ENCODE data around the gene CAMTA1.

DNA sequence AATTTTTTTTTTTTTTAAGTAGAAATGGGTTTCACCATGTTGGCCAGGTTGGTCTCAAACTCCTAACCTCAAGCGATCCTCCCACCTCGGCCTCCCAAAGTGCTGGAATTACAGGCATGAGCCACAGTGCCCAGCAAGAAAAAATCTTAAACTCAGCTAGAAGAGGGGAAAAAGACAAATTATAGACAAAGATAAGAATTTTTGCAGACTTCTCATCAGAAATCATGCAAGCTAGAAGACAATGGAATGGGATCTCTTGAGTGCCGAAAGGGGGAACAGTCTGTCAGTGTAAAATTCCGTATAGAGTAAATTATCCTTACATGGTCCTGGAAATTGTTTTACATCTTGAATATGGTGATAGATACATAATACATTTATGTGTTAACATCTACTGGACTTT lies 294.4 kb downstream of the CAMTA1 start:
- TF ChIP-seq, protein P1, sequence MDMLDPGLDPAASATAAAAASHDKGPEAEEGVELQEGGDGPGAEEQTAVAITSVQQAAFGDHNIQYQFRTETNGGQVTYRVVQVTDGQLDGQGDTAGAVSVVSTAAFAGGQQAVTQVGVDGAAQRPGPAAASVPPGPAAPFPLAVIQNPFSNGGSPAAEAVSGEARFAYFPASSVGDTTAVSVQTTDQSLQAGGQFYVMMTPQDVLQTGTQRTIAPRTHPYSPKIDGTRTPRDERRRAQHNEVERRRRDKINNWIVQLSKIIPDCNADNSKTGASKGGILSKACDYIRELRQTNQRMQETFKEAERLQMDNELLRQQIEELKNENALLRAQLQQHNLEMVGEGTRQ (IDR thresholded peaks at IDR 0.05; ENCODE audit: borderline replicate concordance, low read depth, low read length): no peak
- TF ChIP-seq, protein P2, sequence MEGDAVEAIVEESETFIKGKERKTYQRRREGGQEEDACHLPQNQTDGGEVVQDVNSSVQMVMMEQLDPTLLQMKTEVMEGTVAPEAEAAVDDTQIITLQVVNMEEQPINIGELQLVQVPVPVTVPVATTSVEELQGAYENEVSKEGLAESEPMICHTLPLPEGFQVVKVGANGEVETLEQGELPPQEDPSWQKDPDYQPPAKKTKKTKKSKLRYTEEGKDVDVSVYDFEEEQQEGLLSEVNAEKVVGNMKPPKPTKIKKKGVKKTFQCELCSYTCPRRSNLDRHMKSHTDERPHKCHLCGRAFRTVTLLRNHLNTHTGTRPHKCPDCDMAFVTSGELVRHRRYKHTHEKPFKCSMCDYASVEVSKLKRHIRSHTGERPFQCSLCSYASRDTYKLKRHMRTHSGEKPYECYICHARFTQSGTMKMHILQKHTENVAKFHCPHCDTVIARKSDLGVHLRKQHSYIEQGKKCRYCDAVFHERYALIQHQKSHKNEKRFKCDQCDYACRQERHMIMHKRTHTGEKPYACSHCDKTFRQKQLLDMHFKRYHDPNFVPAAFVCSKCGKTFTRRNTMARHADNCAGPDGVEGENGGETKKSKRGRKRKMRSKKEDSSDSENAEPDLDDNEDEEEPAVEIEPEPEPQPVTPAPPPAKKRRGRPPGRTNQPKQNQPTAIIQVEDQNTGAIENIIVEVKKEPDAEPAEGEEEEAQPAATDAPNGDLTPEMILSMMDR (IDR thresholded peaks at IDR 0.05): no peak
- TF ChIP-seq POLR2AphosphoS5 (IDR thresholded peaks at IDR 0.05; ENCODE audit: low read depth, low read length) (no peak), ELF1 (IDR thresholded peaks at IDR 0.05) (no peak), RXRA (IDR thresholded peaks at IDR 0.05; ENCODE audit: borderline replicate concordance, low read depth) (no peak), YY1 (IDR thresholded peaks at IDR 0.05; ENCODE audit: low read depth) (no peak)
